ENCODE measurements around the gene DDX49.
"Not testable (repeated sequence)": the region's sequence is repeated elsewhere in the genome, so short reads cannot be mapped to it uniquely, and the experiment has no call there.

The DDX49 gene

GRCh38 chr19:18899624-18900560, 19.6 kb upstream of the DDX49 start:
- Histone ChIP-seq H3K9me3 (replicated peaks; ENCODE audit: insufficient read depth, low read length) (no peaks in the 10 kb centered on the region), H3K36me3 (replicated peaks; ENCODE audit: insufficient read depth, low read length) (no peaks in the 10 kb centered on the region), H2AFZ (ENCODE audit: low read length) (no peak overlapping the region), H3K79me2 (ENCODE audit: low read length) (no peaks in the 10 kb centered on the region), H3K4me3 (ENCODE audit: low read length) (no peak overlapping the region), H3F3A (ENCODE audit: insufficient read depth, low read length) (no peaks in the 10 kb centered on the region), H3K9me2 (replicated peaks; ENCODE audit: insufficient read depth, low read length) (no peaks in the 10 kb centered on the region), H3K9ac (ENCODE audit: low read length) (no peak overlapping the region), H3K27me3 (replicated peaks; ENCODE audit: insufficient read depth, low read length) (peaks cover 14% of the 10 kb centered on the region), H3K27ac (ENCODE audit: low read length) (no peak overlapping the region), H4K20me1 (ENCODE audit: insufficient read depth, low read length) (no peaks in the 10 kb centered on the region), H3K4me2 (ENCODE audit: low read depth, low read length) (no peak overlapping the region), H3K4me1 (ENCODE audit: low read length) (no peaks in the 10 kb centered on the region)
- TF ChIP-seq EZH2 (optimal IDR thresholded peaks at IDR 0.05; ENCODE audit: low read depth, low read length) = no peak
- TF ChIP-seq EZH2phosphoT487 (IDR thresholded peaks at IDR 0.05; ENCODE audit: low read length) = no peak
- TF ChIP-seq, protein P1, sequence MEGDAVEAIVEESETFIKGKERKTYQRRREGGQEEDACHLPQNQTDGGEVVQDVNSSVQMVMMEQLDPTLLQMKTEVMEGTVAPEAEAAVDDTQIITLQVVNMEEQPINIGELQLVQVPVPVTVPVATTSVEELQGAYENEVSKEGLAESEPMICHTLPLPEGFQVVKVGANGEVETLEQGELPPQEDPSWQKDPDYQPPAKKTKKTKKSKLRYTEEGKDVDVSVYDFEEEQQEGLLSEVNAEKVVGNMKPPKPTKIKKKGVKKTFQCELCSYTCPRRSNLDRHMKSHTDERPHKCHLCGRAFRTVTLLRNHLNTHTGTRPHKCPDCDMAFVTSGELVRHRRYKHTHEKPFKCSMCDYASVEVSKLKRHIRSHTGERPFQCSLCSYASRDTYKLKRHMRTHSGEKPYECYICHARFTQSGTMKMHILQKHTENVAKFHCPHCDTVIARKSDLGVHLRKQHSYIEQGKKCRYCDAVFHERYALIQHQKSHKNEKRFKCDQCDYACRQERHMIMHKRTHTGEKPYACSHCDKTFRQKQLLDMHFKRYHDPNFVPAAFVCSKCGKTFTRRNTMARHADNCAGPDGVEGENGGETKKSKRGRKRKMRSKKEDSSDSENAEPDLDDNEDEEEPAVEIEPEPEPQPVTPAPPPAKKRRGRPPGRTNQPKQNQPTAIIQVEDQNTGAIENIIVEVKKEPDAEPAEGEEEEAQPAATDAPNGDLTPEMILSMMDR (IDR thresholded peaks at IDR 0.05; ENCODE audit: low read length) = no peak
- no peak for DNase-seq

DNA sequence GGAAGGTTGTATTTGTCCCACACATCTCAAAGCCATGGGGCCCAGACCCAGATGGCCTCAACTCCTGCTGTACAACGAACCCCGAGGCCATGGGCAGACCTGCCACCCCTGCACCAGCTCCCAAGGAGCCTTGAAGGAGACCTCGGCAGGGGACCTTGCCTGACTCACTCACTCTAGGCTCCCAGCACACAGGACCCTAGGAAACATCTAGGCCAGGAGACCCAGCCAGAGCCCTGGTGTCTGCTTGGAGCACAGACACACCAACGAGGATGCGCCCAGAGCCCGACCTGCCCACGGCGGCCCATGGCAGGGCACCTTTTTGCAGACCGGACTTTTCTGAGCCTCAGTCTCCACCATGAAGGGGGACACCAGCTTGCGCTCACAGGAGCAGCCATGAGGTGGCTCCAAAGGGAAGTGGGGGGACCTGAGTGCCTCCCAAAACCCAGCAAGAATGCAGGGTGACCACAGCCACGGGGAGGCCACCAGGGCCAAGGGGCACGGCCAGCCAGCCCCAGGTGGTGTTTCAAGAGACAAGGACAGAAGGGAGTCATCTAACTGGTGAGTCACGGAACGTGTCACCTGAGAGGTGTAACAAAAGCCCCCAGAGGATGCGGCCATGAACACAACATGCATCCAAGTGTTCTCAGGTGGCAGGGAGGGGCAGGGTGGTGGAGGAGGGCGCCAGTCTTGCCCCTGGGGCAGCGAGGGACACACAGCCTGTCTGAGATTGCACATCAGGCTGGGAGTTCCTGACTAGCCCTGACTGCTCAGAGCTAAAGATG, 18.6 kb upstream of the DDX49 start:
- Histone ChIP-seq H3K36me3 (replicated peaks; ENCODE audit: insufficient read depth, low read length) (no peaks in the 10 kb centered on the region), H3K4me3 (ENCODE audit: low read length) (no peak overlapping the region), H2AFZ (ENCODE audit: low read length) (no peak overlapping the region), H3K9me3 (replicated peaks; ENCODE audit: insufficient read depth, low read length) (no peaks in the 10 kb centered on the region), H3K27me3 (replicated peaks; ENCODE audit: insufficient read depth, low read length) (peaks cover 6% of the 10 kb centered on the region; the same call in 1 of the 2 replicates), H3K9me2 (replicated peaks; ENCODE audit: insufficient read depth, low read length) (no peaks in the 10 kb centered on the region), H3F3A (ENCODE audit: insufficient read depth, low read length) (no peaks in the 10 kb centered on the region), H3K9ac (ENCODE audit: low read length) (no peak overlapping the region), H3K79me2 (ENCODE audit: low read length) (no peaks in the 10 kb centered on the region), H3K4me2 (ENCODE audit: low read depth, low read length) (no peak overlapping the region), H3K27ac (ENCODE audit: low read length) (no peak overlapping the region), H3K4me1 (ENCODE audit: low read length) (no peaks in the 10 kb centered on the region), H4K20me1 (ENCODE audit: insufficient read depth, low read length) (no peaks in the 10 kb centered on the region)
- TF ChIP-seq EZH2phosphoT487 (IDR thresholded peaks at IDR 0.05; ENCODE audit: low read length) (no peak), EZH2 (optimal IDR thresholded peaks at IDR 0.05; ENCODE audit: low read depth, low read length) (no peak)
- TF ChIP-seq, protein P1 (IDR thresholded peaks at IDR 0.05; ENCODE audit: low read length) = no peak
- DNase-seq = no peak

DNA sequence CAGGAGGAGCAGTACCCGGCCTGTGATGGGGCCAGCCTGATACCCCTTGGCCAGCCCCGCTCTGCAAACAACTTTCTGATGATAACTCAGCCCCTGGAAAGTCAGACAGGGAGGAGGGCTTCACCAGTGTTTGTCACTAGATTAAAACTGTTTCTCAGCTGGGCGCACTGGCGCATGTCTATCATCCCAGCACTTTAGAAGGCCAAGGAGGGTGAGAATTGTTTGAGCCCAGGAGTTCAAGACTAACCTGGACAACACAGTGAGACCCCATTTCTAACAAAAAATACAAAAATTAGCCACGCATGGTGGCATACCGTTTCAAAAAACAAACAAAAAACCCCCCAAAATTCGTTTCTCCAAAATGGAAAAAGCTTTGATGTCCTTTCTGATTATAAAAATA, 18.0 kb upstream of the DDX49 start:
- Histone ChIP-seq H3F3A (ENCODE audit: insufficient read depth, low read length) (no peaks in the 10 kb centered on the region), H3K27ac (ENCODE audit: low read length) (no peak overlapping the region), H3K79me2 (ENCODE audit: low read length) (no peaks in the 10 kb centered on the region), H3K9ac (ENCODE audit: low read length) (no peak overlapping the region), H4K20me1 (ENCODE audit: insufficient read depth, low read length) (no peaks in the 10 kb centered on the region), H3K4me2 (ENCODE audit: low read depth, low read length) (no peak overlapping the region), H3K27me3 (replicated peaks; ENCODE audit: insufficient read depth, low read length) (peaks cover 4% of the 10 kb centered on the region; the same call in 1 of the 2 replicates), H3K4me3 (ENCODE audit: low read length) (no peak overlapping the region), H3K4me1 (ENCODE audit: low read length) (no peaks in the 10 kb centered on the region), H2AFZ (ENCODE audit: low read length) (no peak overlapping the region), H3K36me3 (replicated peaks; ENCODE audit: insufficient read depth, low read length) (no peaks in the 10 kb centered on the region), H3K9me3 (replicated peaks; ENCODE audit: insufficient read depth, low read length) (no peaks in the 10 kb centered on the region), H3K9me2 (replicated peaks; ENCODE audit: insufficient read depth, low read length) (no peaks in the 10 kb centered on the region)
- no peak for DNase-seq
- TF ChIP-seq EZH2phosphoT487 (IDR thresholded peaks at IDR 0.05; ENCODE audit: low read length) (no peak), EZH2 (optimal IDR thresholded peaks at IDR 0.05; ENCODE audit: low read depth, low read length) (no peak)
- TF ChIP-seq, protein P1 (IDR thresholded peaks at IDR 0.05; ENCODE audit: low read length) = no peak

DNA sequence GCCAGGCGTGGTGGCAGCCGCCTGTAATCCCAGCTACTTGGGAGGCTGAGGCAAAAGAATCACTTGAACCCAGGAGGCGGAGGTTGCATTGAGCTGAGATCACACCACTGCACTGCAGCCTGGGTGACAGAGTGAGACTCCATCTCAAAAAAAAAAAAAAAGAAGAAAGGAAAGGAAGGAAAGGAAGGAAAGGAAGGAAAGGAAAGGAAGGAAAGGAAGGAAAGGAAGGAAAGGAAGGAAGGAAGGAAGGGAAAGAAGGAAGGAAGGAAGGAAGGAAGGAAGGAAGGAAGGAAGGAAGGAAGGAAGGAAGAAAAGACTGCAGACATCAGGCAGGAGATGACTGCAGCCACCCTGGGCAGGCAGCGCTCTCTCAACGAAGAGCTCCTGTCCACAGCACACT, 17.0 kb upstream of the DDX49 start:
- H3K4me2 ChIP-seq (ENCODE audit: low read depth, low read length); H3K4me1 ChIP-seq (ENCODE audit: low read length); H3K9ac ChIP-seq (ENCODE audit: low read length); H3K27me3 ChIP-seq (replicated peaks; ENCODE audit: insufficient read depth, low read length); H3K36me3 ChIP-seq (replicated peaks; ENCODE audit: insufficient read depth, low read length); H3K9me2 ChIP-seq (replicated peaks; ENCODE audit: insufficient read depth, low read length); H2AFZ ChIP-seq (ENCODE audit: low read length); H3F3A ChIP-seq (ENCODE audit: insufficient read depth, low read length); H3K79me2 ChIP-seq (ENCODE audit: low read length); H3K27ac ChIP-seq (ENCODE audit: low read length); H3K4me3 ChIP-seq (ENCODE audit: low read length); H4K20me1 ChIP-seq (ENCODE audit: insufficient read depth, low read length); DNase-seq; H3K9me3 ChIP-seq (replicated peaks; ENCODE audit: insufficient read depth, low read length): not testable (repeated sequence)
